ENCODE results near the gene ESYT3.
"Not testable (repeated sequence)": the region's sequence is repeated elsewhere in the genome, so short reads cannot be mapped to it uniquely, and the experiment has no call there.

The ESYT3 gene

DNA sequence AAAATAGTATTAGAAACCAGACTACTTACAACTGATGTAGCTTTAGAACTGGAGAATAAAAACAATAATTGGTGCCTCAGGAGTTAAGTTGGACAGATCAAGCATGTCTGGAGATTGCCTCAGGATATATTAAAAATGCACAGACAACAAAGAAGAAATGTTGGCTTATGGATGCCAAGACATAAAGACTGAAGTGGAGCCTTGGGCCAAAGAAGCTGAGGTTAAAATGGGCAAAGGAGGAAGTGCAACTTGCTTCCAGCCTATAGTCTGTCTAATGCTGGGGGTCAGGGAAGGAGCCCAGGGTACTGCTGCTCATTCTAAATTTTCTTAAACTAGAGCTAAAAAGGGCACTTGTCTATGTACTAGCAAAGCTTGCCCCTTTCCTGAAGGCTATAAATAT is 77.5 kb downstream of the ESYT3 start:
- DNase-seq (ENCODE audit: low read depth, low spot score), result no peak
- Histone ChIP-seq H3K4me1 (ENCODE audit: insufficient read depth, insufficient read length) (no peaks in the 10 kb centered on the region), H3K9me3 (ENCODE audit: insufficient read depth, low read length) (peaks cover 3% of the 10 kb centered on the region; the same call in 1 of the 2 replicates)

GRCh38 chr3:138513090-138513843 is 78.9 kb downstream of the ESYT3 start:
- TF ChIP-seq ZNF274 (IDR thresholded peaks at IDR 0.05; ENCODE audit: low read depth, low read length), result no peak
- no peak for TF ChIP-seq SUZ12 (IDR thresholded peaks at IDR 0.05; ENCODE audit: extremely low read depth, insufficient read depth, insufficient read length)
- TF ChIP-seq YY1 (IDR thresholded peaks at IDR 0.05; ENCODE audit: insufficient read depth, insufficient read length), result no peak
- H3K4me1 ChIP-seq (ENCODE audit: insufficient read depth, insufficient read length), result no peaks in the 10 kb centered on the region
- H3K4me3 ChIP-seq (ENCODE audit: insufficient read length, low read depth), result no peak overlapping the region
- no peak for DNase-seq (ENCODE audit: low read depth, low spot score)
- no peak overlapping the region for H3K9ac ChIP-seq (ENCODE audit: insufficient read length, low read depth)
- no peaks in the 10 kb centered on the region for H3K36me3 ChIP-seq (ENCODE audit: insufficient read depth, insufficient read length, low read length)
- H3K27me3 ChIP-seq (ENCODE audit: insufficient read depth, insufficient read length), result no peaks in the 10 kb centered on the region
- peaks cover 14% of the 10 kb centered on the region; the same call in 1 of the 2 replicates for H3K9me3 ChIP-seq (ENCODE audit: insufficient read depth, low read length)

More for the DNA sequence above, 77.5 kb downstream of the ESYT3 start:
- no peaks in the 10 kb centered on the region for H3K27me3 ChIP-seq (ENCODE audit: insufficient read depth, insufficient read length)
- no peaks in the 10 kb centered on the region for H3K36me3 ChIP-seq (ENCODE audit: insufficient read depth, insufficient read length, low read length)
- no peak for TF ChIP-seq ZNF274 (IDR thresholded peaks at IDR 0.05; ENCODE audit: low read depth, low read length)
- TF ChIP-seq YY1 (IDR thresholded peaks at IDR 0.05; ENCODE audit: insufficient read depth, insufficient read length), result no peak
- TF ChIP-seq SUZ12 (IDR thresholded peaks at IDR 0.05; ENCODE audit: extremely low read depth, insufficient read depth, insufficient read length), result no peak
- no peak overlapping the region for H3K9ac ChIP-seq (ENCODE audit: insufficient read length, low read depth)
- no peak overlapping the region for H3K4me3 ChIP-seq (ENCODE audit: insufficient read length, low read depth)

GRCh38 chr3:138521445-138521844 is 87.0 kb downstream of the ESYT3 start:
- not testable (repeated sequence) for H3K36me3 ChIP-seq (ENCODE audit: insufficient read depth, insufficient read length, low read length); H3K4me3 ChIP-seq (ENCODE audit: insufficient read length, low read depth); H3K9ac ChIP-seq (ENCODE audit: insufficient read length, low read depth); DNase-seq (ENCODE audit: low read depth, low spot score); H3K4me1 ChIP-seq (ENCODE audit: insufficient read depth, insufficient read length); H3K27me3 ChIP-seq (ENCODE audit: insufficient read depth, insufficient read length)
- H3K9me3 ChIP-seq (ENCODE audit: insufficient read depth, low read length), result peaks cover 18% of the 10 kb centered on the region; the same call in 1 of the 2 replicates

Measured in NT2/D1 (cell line).